ENCODE results near the gene NLRC4.
A peak's percentile ranks its signal among the peaks of the same experiment; 100 is the strongest.
"Not testable (repeated sequence)": the region's sequence is repeated elsewhere in the genome, so short reads cannot be mapped to it uniquely, and the experiment has no call there.

NLRC4 gene, protein sequence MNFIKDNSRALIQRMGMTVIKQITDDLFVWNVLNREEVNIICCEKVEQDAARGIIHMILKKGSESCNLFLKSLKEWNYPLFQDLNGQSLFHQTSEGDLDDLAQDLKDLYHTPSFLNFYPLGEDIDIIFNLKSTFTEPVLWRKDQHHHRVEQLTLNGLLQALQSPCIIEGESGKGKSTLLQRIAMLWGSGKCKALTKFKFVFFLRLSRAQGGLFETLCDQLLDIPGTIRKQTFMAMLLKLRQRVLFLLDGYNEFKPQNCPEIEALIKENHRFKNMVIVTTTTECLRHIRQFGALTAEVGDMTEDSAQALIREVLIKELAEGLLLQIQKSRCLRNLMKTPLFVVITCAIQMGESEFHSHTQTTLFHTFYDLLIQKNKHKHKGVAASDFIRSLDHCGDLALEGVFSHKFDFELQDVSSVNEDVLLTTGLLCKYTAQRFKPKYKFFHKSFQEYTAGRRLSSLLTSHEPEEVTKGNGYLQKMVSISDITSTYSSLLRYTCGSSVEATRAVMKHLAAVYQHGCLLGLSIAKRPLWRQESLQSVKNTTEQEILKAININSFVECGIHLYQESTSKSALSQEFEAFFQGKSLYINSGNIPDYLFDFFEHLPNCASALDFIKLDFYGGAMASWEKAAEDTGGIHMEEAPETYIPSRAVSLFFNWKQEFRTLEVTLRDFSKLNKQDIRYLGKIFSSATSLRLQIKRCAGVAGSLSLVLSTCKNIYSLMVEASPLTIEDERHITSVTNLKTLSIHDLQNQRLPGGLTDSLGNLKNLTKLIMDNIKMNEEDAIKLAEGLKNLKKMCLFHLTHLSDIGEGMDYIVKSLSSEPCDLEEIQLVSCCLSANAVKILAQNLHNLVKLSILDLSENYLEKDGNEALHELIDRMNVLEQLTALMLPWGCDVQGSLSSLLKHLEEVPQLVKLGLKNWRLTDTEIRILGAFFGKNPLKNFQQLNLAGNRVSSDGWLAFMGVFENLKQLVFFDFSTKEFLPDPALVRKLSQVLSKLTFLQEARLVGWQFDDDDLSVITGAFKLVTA

DNA sequence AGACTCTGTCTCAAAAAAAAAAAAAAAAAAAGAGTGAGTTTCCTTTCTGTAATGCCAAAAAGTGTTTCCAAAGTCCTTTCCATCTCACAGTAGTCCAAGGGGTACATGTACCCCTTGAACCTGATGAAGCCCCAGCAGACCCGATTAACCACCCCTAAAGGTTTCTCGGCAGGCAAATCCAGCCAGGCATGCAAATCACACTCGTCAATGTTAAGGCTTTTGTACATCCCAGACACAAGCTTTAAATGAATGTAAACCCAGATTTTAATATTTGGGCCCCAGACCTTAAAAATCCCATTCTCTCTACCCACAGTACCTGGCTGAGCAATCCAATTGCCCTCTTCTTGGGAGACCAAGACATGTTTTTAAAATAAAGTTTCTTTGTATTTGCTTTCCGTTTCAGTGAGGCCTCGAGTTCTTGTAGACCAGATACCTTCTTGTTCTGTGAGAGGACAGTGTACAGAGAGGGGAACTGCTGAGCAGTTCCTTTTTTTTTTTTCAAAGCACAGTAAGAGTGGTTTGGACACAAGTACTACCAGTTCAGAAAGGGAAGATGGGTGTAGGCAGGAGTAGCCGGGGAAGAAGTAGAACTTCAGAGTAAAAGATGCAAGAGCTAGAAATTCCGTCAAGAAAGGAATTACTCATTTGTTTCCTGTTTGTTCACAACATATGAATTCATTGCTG lies at the start of gene NLRC4:
Gene NLRC4 (minus strand): TSS at position 465 of the 684 bp plus-strand sequence. CDS start 8,111 bp downstream, outside the sequence.
- DNase-seq (ENCODE audit: low spot score): no peak

DNA sequence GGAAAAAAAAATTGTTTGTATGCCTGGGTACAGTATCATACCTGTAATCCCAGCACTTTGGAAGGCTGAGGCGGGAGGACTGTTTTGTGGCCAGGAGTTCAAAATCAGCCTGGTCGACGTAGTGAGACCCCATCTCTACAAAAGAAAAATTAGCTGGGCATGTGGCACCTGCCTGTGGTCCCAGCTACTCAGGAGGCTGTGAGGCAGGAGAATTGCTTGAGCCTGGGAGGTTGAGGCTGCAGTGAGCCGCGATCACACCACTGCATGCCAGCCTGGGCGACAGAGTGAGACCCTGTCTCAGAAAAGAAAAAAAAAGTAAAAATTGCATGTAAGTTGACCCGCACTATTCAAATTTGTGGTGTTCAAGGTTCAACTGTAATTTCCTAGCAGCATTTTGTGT lies 45.9 kb upstream of the NLRC4 start:
- no peak for DNase-seq (ENCODE audit: low spot score)

DNA sequence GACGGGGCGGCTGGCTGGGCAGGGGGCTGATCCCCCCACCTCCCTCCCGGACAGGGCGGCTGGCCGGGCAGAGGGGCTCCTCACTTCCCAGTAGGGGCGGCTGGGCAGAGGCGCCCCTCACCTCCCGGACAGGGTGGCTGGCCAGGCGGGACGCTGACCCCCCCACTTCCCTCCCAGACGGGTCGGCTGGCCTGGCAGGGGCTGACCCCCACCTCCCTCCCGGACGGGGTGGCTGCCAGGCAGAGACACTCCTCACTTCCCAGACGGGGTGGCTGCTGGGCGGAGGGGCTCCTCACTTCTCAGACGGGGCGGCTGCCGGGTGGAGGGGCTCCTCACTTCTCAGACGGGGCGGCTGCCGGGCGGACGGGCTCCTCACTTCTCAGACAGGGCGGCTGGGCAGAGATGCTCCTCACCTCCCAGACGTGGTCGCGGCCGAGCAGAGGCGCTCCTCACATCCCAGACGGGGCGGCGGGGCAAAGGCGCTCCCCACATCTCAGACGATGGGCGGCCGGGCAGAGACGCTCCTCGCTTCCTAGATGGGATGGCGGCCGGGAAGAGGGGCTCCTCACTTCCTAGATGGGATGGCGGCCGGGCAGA lies 29.4 kb upstream of the NLRC4 start:
- not testable (repeated sequence) for DNase-seq (ENCODE audit: low spot score)

DNA sequence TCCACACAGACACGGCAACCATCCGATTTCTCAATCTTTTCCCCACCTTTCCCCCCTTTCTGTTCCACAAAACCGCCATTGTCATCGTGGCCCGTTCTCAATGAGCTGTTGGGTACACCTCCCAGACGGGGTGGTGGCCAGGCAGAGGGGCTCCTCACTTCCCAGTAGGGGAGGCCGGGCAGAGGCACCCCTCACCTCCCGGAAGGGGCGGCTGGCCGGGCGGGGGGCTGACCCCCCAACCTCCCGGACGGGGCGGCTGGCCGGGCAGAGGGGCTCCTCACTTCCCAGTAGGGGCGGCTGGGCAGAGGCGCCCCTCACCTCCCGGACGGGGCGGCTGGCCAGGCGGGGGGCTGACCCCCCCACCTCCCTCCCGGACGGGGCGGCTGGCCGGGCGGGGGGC lies 28.8 kb upstream of the NLRC4 start:
- DNase-seq (ENCODE audit: low spot score): not testable (repeated sequence)

DNA sequence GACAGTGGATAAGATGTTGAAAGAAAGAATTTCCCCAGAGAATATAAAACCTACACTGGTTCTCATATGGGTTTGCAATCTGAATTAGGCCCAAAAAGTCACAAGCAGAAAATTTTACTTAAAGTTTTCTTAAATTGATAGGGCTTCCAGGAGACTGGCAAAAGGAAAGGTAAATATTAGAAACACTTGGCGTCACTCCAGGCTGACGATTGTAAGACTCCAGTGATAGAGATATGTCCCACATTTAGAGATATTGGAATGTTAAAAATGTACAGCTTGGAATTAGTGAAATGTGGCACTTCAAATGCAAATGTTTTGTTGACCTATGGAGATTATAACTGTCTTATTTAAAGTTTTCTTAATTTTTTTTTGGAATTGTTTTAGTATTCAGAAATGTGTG lies 27.1 kb upstream of the NLRC4 start:
- no peak for DNase-seq (ENCODE audit: low spot score)

DNA sequence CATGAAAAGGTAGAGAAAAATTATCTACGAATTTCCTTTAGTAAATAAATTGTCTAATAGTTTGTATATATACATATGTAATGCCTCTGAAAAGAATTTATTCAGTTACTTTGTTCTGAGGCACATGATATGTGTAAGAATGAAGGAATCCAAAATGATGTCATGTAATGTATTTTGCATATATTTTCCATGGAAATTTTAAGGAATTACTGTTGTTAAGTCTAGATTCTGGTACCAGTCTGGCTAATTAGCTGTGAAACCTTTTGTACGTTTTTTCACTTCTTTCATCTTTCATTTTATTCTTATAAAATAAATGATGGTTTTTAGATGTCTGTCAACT lies 25.3 kb upstream of the NLRC4 start:
- no peak for DNase-seq (ENCODE audit: low spot score)

DNA sequence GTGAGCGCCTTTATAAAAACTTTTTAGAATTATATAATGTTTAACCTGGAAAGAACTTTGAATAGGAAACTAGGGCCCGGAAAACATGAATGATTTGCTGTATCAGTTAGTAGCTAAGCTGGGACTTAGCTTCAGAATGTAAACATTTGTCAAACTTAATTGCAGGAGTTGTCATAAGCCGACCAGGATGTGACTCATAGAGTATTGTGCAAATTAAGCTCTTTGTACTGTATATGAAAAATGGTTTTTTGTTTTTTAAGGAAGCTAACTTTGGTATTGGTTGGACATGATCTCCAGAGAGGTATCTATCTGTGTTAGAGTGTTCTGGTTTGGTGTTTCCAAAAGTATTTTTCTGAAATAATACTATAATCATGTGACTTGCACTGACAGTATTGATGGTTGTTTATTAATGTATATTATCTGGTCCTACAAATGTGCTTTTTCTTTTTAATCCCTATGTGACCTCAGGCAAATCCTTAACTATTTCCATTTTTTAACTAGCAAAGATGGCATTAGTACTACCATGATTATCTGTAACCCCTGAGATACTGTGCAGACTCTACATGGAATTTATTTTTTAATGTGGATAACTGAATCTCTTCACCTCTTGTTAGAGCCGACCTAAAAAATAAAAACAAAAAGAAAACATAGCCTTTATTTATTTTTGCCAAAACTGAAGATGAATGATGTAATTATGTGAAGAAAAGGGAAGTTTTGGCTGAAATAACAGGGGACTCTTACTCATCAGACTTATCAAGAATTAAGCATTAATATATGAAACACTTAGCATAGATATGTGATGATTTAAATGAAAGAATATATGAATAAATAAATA lies 24.7 kb upstream of the NLRC4 start:
- no peak for DNase-seq (ENCODE audit: low spot score)

DNA sequence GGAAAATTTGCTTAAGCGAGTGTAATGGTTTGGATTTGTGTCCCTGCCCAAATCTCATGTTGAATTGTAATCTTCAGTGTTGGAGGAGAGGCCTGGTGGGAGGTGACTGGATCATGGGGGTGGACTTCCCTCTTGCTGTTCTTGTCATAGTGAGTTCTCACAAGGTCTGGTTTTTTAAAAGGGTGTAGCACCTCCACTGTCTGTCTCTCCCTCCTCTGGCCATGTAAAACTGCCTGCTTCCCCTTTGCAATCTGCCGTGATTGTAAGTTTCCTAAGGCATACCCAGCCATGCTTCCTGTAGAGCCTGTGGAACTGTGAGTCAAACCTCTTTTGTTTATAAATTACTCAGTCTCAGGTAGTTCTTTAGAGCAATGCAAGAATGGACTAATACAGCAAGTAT lies 19.6 kb upstream of the NLRC4 start:
- no peak for DNase-seq (ENCODE audit: low spot score)

DNA sequence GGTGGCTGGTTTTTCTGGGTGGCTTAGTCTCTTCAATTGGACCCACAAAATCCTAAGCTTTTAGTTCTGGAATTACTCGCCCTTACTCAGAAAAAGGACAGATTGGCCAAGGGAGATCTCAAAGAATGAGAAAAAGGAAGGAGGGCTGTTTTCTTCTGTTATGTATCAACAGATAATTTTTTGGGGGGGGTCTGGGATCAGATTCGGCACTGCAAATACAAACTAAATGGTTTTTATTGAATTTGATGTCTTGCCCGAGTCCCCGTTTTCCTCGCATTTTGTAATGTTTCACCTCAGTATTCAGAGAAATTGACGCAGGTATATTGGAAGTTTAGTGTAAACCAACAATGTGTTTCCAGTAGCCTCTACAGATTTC lies 13.8 kb upstream of the NLRC4 start:
- DNase-seq (ENCODE audit: low spot score): no peak

DNA sequence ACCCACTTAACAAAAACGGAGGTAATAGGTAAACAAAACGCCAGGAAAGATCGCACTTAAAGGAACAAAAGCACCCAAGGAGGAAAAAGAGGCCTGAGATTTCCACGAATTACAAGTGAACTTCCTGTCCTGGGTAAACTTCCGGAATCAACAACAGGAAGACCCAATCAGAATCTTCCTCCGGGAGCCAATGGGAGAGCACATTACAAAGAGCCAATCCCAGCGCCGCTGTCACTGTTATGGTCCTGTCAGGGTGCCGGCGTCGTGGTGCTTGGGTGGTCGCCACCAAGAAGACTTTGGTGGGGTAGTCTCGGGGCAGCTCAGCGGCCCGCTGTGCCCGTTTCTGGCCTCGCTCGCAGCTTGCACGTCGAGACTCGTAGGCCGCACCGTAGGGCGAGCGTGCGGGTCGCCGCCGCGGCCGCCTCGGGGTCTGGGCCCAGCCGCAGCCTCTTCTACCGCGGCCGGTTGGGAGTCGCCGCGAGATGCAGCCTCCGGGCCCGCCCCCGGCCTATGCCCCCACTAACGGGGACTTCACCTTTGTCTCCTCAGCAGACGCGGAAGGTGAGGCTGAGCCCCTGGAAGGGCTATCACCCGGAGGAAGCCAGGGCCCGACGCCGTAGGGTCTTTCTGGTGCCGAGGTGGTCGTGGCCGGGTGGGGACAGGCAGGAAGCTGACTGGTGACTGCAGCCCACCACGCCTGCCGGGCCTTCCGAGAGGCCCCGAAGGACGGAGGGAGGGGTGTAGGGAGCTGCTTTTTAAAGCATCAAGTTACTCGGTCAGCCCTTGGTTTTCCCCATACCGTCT lies 13.2 kb upstream of the NLRC4 start, which contains the start of gene YIPF4:
Gene YIPF4 (plus strand): TSS at position 231 of the 804 bp plus-strand sequence. CDS start 252 bp downstream, at position 483.
- DNase-seq (ENCODE audit: low spot score): peak; percentile 100

DNA sequence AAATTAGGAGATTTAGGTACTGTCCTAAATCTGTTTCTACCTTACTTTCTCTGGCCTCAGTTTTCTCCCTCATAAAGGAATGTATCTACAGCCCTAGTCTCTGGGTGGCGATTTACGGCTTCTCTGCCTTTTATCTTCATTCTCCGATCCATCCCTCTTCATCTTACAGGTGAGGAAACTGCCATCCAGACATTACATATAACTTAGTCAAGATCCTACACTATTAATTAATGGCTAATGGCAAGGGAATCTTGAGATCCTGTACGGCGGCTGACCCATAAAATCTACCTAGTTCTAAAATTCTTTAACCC lies 12.6 kb upstream of the NLRC4 start:
- DNase-seq (ENCODE audit: low spot score): no peak

DNA sequence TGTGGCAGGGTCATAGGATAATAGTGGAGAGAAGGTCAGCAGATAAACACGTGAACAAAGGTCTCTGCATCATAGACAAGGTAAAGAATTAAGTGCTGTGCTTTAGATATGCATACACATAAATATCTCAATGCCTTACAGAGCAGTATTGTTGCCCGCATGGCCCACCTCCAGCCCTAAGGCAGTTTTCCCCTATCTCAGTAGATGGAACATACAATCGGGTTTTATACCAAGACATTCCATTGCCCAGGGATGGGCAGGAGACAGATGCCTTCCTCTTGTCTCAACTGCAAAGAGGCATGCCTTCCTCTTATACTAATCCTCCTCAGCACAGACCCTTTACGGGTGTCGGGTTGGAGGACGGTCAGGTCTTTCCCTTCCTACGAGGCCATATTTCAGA lies 11.1 kb upstream of the NLRC4 start:
- DNase-seq (ENCODE audit: low spot score): not testable (repeated sequence)

DNA sequence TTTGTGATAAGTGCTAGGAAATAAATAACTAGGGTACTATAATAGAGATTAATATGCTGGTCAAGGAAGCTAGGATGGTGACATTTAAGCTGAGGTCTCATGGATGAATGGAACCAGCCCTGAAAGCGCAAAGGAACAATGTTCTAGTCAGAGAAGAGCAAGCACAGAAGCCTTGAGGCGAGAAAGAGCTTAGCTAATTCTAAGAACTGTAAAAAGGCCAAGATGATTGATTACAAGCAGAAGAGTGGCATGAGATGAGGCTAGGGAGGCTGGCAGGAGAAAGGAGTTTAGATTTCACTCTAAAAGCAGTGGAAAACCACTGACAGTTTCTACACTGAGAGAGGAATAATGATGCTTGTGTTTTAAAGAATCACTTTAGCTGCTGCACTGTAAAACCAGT lies 9.6 kb upstream of the NLRC4 start:
- no peak for DNase-seq (ENCODE audit: low spot score)

DNA sequence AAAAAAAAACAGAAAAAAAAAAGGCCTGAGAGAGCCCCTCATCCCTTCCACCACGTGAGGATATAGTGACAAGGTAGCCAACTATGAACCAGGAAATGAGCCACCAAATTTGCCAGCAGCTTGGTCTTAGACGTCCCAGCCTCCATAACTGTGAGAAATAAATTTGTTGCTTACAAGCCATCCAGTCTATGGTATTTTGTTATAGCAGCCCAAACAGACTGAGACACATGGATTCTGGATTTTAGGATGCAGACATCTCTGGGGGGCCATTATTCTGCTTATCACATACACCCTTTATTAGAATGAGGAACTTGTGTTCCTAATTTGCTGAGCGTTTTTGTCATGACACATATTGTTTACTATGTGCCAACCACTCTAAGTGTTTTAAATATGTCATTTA lies 7.6 kb upstream of the NLRC4 start:
- DNase-seq (ENCODE audit: low spot score): no peak

DNA sequence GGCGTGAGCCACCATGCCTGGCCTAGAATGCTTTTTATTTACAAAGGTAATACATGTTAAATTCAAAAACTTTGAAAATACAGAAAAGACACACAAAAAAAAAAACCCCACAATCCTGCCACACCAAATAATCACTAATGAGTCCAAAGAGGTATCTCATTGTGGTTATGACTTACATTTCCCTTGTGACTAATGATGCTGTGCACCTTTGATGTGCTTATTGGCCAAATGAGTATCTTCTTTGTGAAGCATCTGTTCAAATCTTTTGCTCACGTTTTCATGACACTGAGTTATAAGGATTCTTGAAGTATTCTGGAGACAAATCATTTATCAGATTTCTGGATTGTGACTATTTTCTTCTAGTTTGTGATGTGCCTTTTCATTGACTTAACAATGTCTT lies 6.4 kb upstream of the NLRC4 start:
- no peak for DNase-seq (ENCODE audit: low spot score)

DNA sequence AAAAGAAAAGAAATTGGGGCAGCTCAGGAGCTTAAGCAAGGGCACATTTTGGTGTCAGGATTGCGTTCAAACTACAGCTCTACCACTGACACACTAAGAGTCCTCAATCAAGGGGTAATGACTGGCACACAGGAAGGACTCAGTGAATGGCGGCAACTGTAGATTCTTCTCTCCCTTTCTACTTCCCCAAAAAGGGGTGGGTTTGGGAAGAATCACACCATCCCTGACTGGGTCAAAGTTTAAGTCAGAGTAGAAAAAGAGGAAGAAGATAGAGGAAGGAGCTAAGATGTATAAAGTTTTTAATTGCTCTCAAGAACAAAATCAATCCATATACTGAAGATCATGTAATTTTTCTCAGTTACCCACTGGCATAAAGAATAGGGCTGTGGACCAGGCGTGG lies 2.6 kb downstream of the NLRC4 start:
- no peak for DNase-seq (ENCODE audit: low spot score)

DNA sequence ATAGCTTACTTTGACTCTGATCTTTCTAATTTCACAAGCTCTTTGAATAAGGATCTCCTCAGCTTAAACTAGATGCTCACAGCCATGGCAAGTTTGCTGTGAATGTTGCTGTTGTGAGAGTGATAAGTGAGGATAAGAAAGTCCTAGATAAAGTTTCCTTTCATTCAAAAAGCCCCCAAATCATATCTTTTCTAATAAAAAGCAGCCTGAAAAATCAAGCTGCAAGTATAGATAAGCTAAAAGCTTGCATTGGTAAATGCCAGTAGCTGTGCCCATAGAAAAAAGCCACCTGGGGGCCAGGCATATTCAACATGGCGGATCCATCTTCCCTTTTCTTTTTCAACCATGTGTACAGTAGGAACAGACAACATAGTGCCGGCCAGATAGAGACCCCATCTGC lies 4.3 kb downstream of the NLRC4 start:
- DNase-seq (ENCODE audit: low spot score): no peak

DNA sequence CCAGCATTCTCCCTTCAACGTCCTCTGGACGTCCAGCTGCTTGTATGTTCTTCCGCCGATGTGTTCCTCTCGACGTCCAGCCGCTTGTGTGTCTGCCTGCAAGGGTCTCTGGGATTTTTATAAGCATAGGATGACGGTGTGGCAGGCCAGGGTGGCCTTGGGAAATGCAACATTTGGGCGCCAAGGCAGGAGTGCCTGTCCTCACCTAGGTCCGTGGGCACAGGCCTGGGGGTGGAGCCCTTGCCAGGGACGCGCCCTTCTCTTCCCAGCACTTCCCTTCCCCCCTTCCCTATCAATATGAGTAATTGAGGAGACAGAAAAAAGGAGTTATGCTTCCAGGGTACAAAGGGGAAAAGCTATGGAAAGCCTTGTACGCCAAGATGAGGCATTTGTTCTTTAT lies 6.4 kb downstream of the NLRC4 start:
- DNase-seq (ENCODE audit: low spot score): no peak

DNA sequence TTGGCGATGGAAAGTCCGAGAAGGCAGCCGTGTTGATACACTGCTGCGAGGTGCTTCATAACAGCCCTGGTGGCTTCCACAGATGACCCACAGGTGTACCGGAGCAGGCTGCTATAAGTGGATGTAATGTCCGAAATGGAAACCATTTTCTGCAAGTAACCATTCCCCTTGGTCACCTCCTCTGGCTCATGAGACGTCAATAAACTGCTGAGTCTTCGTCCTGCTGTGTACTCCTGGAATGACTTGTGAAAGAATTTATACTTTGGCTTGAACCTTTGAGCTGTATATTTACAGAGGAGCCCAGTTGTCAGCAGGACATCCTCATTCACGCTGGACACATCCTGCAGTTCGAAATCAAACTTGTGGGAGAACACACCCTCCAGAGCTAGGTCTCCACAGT lies 14.4 kb downstream of the NLRC4 start:
- no peak for DNase-seq (ENCODE audit: low spot score)

DNA sequence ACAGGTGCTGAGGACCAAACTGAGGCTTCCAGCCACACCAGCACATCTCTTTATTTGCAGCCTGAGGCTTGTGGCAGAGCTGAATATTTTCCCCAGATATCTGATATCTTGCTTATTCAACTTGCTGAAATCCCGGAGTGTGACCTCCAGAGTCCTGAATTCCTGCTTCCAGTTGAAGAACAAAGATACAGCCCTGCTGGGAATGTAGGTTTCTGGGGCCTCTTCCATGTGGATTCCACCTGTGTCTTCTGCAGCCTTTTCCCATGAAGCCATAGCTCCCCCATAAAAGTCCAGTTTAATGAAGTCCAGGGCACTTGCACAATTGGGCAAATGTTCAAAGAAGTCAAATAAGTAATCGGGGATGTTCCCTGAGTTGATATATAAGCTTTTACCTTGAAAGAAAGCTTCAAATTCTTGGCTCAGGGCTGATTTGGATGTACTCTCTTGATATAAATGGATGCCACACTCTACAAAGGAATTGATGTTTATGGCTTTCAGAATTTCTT lies 14.9 kb downstream of the NLRC4 start:
- DNase-seq (ENCODE audit: low spot score): no peak

Data from hepatic stellate cell (primary cell).